Panc1 (cell line): ENCODE results near the gene NT5DC1. TPM values are rescaled to one million over a fixed set of nuclear protein-coding genes. Genes with fewer than 3 reads are reported as not detected.
A peak's percentile ranks its signal among the peaks of the same experiment; 100 is the strongest.

Experiments
- ATAC-seq: fragments of 200-7000 bp; cut with Tn5 transposase; 2 replicates; pipeline ENCODE4 v1.9.1; 2020; ENCODE audit warnings: mild to moderate bottlenecking, moderate library complexity
- BruUV-seq: library from RNA; stranded (reverse); fragments of 400-500 nt; replicated peaks from 2 replicates; lab custom pipeline; 2021; lab: Mats Ljungman, UMichigan
- CTCF ChIA-PET: fragments of 300-600 bp; sonication (Branson Sonifier 250); formaldehyde crosslinking; loops from one replicate; lab custom pipeline; 2022; ENCODE audit warnings: antibody characterized with exemption; lab: Charles Lee
- POLR2A ChIA-PET: fragments of 300-600 bp; sonication (Branson Sonifier 250); formaldehyde crosslinking; loops from one replicate; lab custom pipeline; 2022; ENCODE audit warnings: antibody characterized with exemption; lab: Charles Lee
- DNase-seq: peaks from one replicate; pipeline ENCODE4 v3.0.0-alpha.2; 2010; ENCODE audit warnings: low read depth, low spot score
- H3K27ac ChIP-seq: 2 replicates; pipeline ENCODE4 v1.5.1; 2011; ENCODE audit warnings: mild to moderate bottlenecking, low read length, inconsistent platforms
- H3K27me3 ChIP-seq: fragments of 200-500 bp; sonication (Bioruptor generic); 2 replicates; pipeline ENCODE4 v1.6.0; 2014; ENCODE audit warnings: low read length, inconsistent platforms; ENCODE audit not compliant: control insufficient read depth, insufficient read depth
- H3K36me3 ChIP-seq: fragments of 200-500 bp; sonication (Bioruptor generic); 2 replicates; pipeline ENCODE4 v1.5.1; 2014; ENCODE audit warnings: inconsistent platforms, mild to moderate bottlenecking, low read length, moderate library complexity; ENCODE audit not compliant: control insufficient read depth, insufficient read depth
- H3K4me1 ChIP-seq: 2 replicates; pipeline ENCODE4 v1.5.1; 2011; ENCODE audit warnings: inconsistent platforms, mild to moderate bottlenecking, low read length, moderate library complexity; ENCODE audit not compliant: control insufficient read depth, insufficient read depth
- H3K4me3 ChIP-seq, 2 experiments: 2 replicates each; pipeline ENCODE4 v1.5.1; 2011 to 2012; ENCODE audit warnings: low read depth in 2 of 2, low read length in 2 of 2, mild to moderate bottlenecking in 2 of 2, inconsistent platforms in 1 of 2, moderate library complexity in 1 of 2
- H3K9me3 ChIP-seq: fragments of 200-500 bp; sonication (Bioruptor generic); 2 replicates; pipeline ENCODE4 v1.5.1; 2014; ENCODE audit warnings: low read depth, mild to moderate bottlenecking, inconsistent platforms, low read length, moderate library complexity; ENCODE audit not compliant: control insufficient read depth, insufficient read depth
- POLR2AphosphoS5 ChIP-seq: IDR thresholded peaks from 2 replicates; pipeline ENCODE4 v1.6.1; 2012; ENCODE audit warnings: mild to moderate bottlenecking, low read depth, low read length, moderate library complexity
- SIN3A ChIP-seq: IDR thresholded peaks from 2 replicates; pipeline ENCODE4 v1.6.1; 2012; ENCODE audit warnings: low read depth, mild to moderate bottlenecking, low read length, moderate library complexity, borderline replicate concordance; ENCODE audit not compliant: insufficient read depth
- TCF7L2 ChIP-seq: IDR thresholded peaks from 2 replicates; pipeline ENCODE4 v1.6.1; 2011; ENCODE audit warnings: mild to moderate bottlenecking, low read depth, low read length, inconsistent platforms
- in situ Hi-C: cut with HindIII; loops from 2 replicates; pipeline ENCODE4 v1.10.0; 2016; ENCODE audit warnings: low sequenced_read_pairs, low pct_unique_long_range_greater_than_20kb
- intact Hi-C: fragments of 100-400 bp; cut with micrococcal nuclease; formaldehyde crosslinking; loops from one replicate; pipeline ENCODE4 v1.10.0; 2022; ENCODE audit not compliant: unreplicated experiment
- total RNA-seq: library from RNA; stranded (reverse); gene quantifications from one replicate; pipeline ENCODE4 v1.2.1, GENCODE V29; 2021; ENCODE audit not compliant: unreplicated experiment
- TF ChIP-seq, protein P1 (sequence below): fragments of 450-650 bp; IDR thresholded peaks from 2 replicates; pipeline ENCODE4 v1.5.1; 2017; ENCODE audit warnings: mild to moderate bottlenecking
- TF ChIP-seq, protein P2 (sequence below), 2 experiments: IDR thresholded peaks; 2 replicates each; pipeline ENCODE4 v1.6.1; 2011 to 2012; ENCODE audit warnings: low read depth in 2 of 2, control low read depth in 1 of 2, low read length in 1 of 2, mild to moderate bottlenecking in 1 of 2, moderate library complexity in 1 of 2; ENCODE audit not compliant: insufficient read depth in 1 of 2

The NT5DC1 gene
- total RNA-seq, 1 experiment from 2014 or later: 79.1 TPM

DNA sequence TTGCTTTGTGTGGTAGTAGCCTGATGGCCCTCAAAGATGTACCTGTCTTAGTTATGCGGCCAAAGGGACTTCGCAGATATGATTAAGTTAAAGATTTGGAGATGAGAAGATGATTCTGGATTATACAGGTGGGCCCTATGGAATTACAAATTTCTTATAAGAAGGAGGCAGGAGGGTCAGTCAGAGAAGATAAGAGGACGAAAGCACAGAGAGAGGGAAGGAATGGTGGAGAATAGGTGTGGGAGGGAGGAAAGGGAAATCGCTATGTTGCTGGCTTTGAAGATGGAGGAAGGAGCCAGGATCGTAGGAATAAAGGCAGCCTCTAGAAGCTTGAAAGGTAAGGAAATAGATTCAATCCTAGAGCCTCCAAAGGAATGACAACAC lies 180.3 kb downstream of the NT5DC1 start:
- in situ Hi-C loops (no loop called here), intact Hi-C loops (no loop called here)
- H3K27me3 ChIP-seq: no peaks in the 10 kb centered on the region
- no peak for DNase-seq
- ChIA-PET CTCF (interaction anchor here (2.5 kb wide), 1 partner anchor 13 kb away, joined by 8 read pairs; no protein-coding TSS in a partner anchor), POLR2A (no interaction called here)
- TF ChIP-seq, protein P1, sequence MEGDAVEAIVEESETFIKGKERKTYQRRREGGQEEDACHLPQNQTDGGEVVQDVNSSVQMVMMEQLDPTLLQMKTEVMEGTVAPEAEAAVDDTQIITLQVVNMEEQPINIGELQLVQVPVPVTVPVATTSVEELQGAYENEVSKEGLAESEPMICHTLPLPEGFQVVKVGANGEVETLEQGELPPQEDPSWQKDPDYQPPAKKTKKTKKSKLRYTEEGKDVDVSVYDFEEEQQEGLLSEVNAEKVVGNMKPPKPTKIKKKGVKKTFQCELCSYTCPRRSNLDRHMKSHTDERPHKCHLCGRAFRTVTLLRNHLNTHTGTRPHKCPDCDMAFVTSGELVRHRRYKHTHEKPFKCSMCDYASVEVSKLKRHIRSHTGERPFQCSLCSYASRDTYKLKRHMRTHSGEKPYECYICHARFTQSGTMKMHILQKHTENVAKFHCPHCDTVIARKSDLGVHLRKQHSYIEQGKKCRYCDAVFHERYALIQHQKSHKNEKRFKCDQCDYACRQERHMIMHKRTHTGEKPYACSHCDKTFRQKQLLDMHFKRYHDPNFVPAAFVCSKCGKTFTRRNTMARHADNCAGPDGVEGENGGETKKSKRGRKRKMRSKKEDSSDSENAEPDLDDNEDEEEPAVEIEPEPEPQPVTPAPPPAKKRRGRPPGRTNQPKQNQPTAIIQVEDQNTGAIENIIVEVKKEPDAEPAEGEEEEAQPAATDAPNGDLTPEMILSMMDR: peak; percentile 4; the same call in 1 of the 2 replicates
- TF ChIP-seq SIN3A (no peak), TCF7L2 (no peak), POLR2AphosphoS5 (no peak)
- TF ChIP-seq, protein P2, sequence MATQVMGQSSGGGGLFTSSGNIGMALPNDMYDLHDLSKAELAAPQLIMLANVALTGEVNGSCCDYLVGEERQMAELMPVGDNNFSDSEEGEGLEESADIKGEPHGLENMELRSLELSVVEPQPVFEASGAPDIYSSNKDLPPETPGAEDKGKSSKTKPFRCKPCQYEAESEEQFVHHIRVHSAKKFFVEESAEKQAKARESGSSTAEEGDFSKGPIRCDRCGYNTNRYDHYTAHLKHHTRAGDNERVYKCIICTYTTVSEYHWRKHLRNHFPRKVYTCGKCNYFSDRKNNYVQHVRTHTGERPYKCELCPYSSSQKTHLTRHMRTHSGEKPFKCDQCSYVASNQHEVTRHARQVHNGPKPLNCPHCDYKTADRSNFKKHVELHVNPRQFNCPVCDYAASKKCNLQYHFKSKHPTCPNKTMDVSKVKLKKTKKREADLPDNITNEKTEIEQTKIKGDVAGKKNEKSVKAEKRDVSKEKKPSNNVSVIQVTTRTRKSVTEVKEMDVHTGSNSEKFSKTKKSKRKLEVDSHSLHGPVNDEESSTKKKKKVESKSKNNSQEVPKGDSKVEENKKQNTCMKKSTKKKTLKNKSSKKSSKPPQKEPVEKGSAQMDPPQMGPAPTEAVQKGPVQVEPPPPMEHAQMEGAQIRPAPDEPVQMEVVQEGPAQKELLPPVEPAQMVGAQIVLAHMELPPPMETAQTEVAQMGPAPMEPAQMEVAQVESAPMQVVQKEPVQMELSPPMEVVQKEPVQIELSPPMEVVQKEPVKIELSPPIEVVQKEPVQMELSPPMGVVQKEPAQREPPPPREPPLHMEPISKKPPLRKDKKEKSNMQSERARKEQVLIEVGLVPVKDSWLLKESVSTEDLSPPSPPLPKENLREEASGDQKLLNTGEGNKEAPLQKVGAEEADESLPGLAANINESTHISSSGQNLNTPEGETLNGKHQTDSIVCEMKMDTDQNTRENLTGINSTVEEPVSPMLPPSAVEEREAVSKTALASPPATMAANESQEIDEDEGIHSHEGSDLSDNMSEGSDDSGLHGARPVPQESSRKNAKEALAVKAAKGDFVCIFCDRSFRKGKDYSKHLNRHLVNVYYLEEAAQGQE (IDR thresholded peaks at IDR 0.05; ENCODE audit: insufficient read depth in 1 of 2, low read depth in 2 of 2, low read length in 1 of 2): no peak
- H3K4me1 ChIP-seq: peaks cover 25% of the 10 kb centered on the region
- H3K27ac ChIP-seq: peak overlapping the region; percentile 98
- no peaks in the 10 kb centered on the region for H3K9me3 ChIP-seq
- no peak for ATAC-seq
- H3K4me3 ChIP-seq: peak overlapping the region; percentile 91 to 92
- peaks cover 8% of the 10 kb centered on the region for H3K36me3 ChIP-seq
- no TSS peak for BruUV-seq

DNA sequence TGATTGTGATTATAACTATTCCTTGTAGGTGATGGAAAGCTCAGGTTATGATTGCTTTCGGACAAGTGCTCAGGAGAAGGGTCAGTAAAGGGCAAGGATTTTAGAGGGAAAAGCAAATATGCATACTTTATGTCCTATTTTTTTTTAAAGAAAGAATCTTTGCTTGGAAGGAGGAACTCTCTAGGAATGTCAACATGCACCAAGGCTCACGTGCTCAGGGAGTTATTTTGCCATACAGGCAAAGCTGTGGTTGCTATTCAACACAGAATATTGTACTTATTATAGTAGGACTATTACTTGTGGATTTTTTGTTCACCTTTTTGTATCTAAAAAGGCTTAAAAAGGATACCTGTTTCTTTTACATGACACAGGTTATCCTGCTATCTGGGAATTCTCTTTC lies 182.0 kb downstream of the NT5DC1 start:
- in situ Hi-C loops (no loop called here), intact Hi-C loops (no loop called here)
- H3K36me3 ChIP-seq: no peaks in the 10 kb centered on the region
- POLR2A ChIA-PET: no interaction called here
- no peaks in the 10 kb centered on the region for H3K9me3 ChIP-seq
- no peak overlapping the region for H3K4me3 ChIP-seq
- no peak overlapping the region for H3K27ac ChIP-seq
- peaks cover 17% of the 10 kb centered on the region for H3K4me1 ChIP-seq
- CTCF ChIA-PET: no interaction called here
- no peaks in the 10 kb centered on the region for H3K27me3 ChIP-seq
- ATAC-seq: no peak
- DNase-seq: no peak
- TF ChIP-seq, protein P2 (IDR thresholded peaks at IDR 0.05; ENCODE audit: insufficient read depth in 1 of 2, low read depth in 2 of 2, low read length in 1 of 2): no peak
- TF ChIP-seq TCF7L2 (no peak), SIN3A (no peak), POLR2AphosphoS5 (no peak)
- TF ChIP-seq, protein P1: no peak
- BruUV-seq: no TSS peak
